NCI-H2171 (cell line): Measurements from ENCODE around the gene B9D1.
A peak's percentile ranks its signal among the peaks of the same experiment; 100 is the strongest.
"Not testable (repeated sequence)": the region's sequence is repeated elsewhere in the genome, so short reads cannot be mapped to it uniquely, and the experiment has no call there.

Source experiments
- DNase-seq: peaks from one replicate; lab custom pipeline; 2025; lab: John Stamatoyannopoulos, UW

B9D1 gene

GRCh38 chr17:19359151-19359550, 3.4 kb downstream of the B9D1 start:
- no peak for DNase-seq

- DNase-seq = no peak
Observed at GRCh38 chr17:19357761-19358160, 4.8 kb downstream of the B9D1 start.

GRCh38 chr17:19357351-19357750, 5.2 kb downstream of the B9D1 start:
- DNase-seq = no peak

DNA sequence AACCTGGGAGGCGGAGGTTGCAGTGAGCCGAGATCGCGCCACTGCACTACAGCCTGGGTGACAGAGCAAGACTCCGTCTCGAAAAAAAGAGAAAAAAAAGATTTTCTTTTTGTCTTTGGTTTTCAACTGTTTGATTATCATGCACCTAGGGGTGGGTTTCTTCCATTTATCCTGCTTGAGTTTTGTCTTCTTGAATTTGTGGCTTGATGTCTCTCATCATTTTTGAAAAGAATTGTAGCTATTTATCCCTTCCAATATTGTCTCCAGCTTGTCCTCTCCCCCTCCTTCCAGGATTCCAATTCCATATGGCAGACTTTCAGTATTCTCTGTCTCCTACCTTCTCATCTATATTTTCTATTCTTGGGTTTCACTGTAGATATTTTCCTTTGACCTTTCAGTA, 7.8 kb downstream of the B9D1 start:
- DNase-seq = no peak

DNA sequence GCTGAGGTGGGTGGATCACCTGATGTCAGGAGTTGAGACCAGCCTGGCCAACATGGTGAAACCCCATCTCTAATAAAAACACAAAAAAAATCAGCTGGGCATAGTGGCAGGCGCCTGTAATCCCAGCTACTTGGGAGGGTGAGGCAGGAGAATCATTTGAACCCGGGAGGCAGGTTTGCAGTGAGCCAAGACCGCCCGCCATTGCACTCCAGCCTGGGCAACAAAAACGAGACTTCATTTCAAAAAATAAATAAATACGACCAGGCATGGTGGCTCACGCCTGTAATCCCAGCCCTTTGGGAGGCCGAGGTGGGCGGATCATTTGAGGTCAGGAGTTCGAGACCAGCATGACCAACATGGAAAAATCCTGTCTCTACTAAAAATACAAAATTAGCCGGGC, 9.1 kb downstream of the B9D1 start:
- DNase-seq = not testable (repeated sequence)

- no peak for DNase-seq
Observed at GRCh38 chr17:19348806-19349205, 13.7 kb downstream of the B9D1 start.

GRCh38 chr17:19348081-19348650, 14.4 kb downstream of the B9D1 start:
- DNase-seq = no peak

- DNase-seq = no peak
Observed at GRCh38 chr17:19347323-19348080, 15.0 kb downstream of the B9D1 start.

DNA sequence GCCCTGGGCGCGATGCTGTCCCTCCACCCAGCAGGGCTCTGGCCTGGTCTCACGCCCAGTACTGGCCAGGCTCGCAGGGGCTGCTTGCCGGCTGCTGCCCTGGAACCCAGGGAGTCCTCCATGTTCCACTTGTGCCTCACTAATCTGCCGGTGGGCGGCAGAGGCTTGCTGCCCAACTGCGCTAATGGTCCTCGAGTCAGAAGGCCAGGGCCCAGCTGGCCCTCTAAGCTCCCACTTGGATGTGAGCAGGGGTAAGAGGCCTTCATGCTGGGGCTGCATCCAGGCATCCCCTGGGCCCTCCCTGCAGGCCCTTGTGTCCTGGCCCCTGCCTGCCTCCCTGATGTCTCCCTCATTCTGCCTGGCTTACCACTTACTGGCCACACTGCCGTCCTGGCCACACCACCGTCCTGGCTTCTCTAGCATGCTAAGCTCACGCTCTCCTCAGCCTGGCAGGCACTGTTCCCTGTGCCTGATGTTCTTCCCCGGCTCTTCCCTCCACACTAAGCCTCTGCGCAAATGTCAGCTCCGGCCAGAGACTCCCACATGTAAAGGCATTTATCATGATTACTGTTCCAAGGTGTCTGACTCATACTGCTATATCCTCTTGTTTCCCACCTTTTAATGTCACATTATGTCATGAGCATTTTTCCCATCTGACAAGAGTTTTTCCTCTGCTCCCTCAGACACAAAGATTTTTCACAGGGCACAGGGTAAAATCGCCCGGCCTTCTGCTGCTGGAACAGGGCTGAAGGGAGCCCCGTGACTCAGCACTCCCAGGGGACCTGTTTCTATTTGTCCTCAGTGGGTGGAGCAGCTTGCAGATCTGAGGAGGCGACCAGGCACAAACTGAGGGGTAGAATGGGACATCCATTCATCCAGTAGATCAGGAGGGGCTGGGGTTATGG, 15.9 kb downstream of the B9D1 start:
- peak; percentile 78 for DNase-seq

DNA sequence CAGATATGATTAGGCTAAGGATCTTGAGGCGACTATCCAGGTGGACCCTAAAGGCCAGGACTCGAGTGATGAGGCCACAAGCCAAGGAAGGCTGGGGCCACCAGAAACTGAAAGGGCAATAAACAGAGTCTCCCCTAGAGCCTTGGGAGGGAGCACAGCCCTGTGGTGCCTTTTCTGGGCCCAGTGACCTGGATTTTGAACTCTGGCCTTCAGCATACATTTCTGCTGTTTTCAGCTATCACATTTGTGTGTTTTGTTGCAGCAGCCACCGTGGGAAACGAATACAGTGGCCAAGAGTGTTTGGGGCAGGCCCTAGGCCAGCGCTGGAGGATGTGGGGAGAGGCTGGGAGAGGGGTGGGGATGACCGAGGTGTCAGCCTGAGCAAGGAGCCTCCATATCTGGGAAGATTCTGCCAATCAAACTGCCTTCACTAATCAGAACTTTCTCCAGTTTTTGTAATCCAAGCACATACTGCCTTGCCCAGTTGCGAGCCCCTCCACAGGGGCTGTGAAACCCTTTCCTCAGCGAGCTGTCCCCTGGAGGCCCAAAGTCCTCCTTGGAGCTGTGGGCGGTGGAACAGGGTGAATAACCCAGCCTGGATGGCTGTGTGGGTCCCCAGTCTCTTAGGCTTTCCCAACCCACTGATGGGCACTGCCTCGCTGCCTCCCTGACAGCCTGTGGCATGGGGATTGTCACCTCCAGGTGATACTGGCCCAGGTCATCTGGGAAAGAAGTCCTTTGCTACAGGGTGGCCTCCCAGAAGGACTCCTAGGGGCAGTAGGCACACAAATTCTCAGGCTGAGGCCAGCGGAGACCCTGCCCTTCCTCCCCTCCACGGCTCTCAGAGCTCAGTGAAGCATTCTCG, 16.8 kb downstream of the B9D1 start:
- no peak for DNase-seq

GRCh38 chr17:19345067-19345460, 17.5 kb downstream of the B9D1 start:
- no peak for DNase-seq

GRCh38 chr17:19344311-19345066, 18.0 kb downstream of the B9D1 start:
- DNase-seq = no peak

- no peak for DNase-seq
Observed at GRCh38 chr17:19343671-19344151, 18.8 kb downstream of the B9D1 start.

DNA sequence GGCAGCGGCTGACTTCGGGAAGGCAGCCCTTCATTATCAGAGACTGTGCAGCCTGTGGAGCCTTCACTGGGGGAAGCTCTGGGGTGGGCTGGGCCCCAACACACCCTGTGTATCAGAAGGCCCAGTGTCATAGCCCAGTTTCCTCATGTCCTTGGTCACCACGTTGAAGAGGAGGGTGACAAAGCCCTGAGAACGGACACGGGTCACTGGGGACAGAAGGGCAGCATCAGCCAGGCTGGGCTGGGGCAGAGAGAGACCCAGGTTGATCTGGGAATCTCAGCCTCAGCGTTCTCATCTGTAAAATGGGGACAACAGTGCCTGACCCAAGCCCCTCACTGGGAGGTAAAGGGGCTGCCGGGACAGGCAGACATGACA, 19.3 kb downstream of the B9D1 start:
- no peak for DNase-seq

GRCh38 chr17:19342611-19343255, 19.8 kb downstream of the B9D1 start:
- DNase-seq = no peak

DNA sequence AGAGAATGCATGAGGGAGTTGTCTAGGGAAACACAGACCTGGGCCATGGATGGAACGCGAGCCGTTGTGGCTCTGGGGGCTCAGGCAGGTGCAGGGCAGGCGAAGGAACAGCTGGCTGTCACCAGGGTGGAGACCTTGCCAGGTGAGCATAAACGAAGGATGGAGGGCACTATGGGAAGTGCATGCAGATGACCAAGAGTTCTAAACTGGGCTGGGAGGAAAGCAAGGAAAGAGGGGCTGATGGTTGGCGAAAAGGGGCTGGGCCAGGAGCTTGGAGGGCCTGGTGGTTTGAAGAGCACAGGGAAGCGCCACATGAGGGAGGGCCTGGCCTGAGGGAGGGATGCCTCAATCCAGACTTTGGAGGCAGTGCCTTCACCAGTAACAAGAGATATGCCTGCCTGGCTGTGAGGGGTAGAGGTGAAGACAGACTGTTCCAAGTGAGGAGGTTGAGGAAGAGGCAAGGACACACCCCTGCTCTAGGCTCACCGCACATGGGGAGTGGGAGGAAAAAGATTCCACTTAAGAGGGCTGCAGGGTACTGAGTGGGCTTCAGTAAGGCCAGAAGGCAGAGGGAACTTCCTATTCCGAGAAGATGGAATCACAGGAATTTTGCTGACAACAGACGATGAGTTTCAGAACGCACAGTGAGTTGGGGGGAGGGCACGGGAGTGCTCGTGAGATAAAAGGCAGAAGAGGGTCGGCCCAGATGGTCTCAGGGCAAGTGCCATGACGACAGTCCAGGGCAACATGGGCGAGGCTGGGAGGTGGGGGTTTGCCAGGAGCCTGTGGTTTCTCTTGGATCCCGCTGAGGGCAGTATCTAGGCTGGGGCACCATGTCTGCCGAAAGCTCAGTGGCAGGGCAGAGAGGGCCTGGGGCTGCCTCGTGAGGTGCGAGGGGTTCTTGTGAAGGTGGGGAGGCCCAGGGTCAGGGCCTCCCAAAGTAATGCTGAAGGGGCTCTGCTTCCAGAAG, 20.6 kb downstream of the B9D1 start:
- no peak for DNase-seq

- no peak for DNase-seq
Observed at GRCh38 chr17:19341211-19341631, 21.3 kb downstream of the B9D1 start.

- no peak for DNase-seq
Observed at GRCh38 chr17:19339341-19339815, 23.1 kb downstream of the B9D1 start.
